ENCODE results near the gene GAL3ST2.
"Not testable (repeated sequence)": the region's sequence is repeated elsewhere in the genome, so short reads cannot be mapped to it uniquely, and the experiment has no call there.

GAL3ST2 gene

DNA sequence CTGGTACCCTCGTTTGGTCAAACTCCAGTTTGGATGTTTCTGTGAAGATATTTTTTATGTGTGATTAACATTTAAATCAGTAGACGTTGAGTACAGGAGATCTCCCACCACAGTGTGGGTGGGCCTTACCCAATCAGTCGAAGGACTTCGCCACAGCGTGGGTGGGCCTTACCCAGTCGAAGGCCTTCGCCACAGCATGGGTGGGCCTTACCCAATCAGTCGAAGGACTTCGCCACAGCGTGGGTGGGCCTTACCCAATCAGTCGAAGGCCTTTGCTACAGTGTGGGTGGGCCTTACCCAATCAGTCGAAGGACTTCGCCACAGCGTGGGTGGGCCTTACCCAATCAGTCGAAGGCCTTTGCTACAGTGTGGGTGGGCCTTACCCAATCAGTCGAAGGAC is 16.7 kb upstream of the GAL3ST2 start:
- H3K4me1 ChIP-seq (ENCODE audit: control extremely low read depth in 1 of 4, control insufficient read depth in 4 of 4, insufficient read depth in 4 of 4, low read length in 3 of 4), result peaks cover 0 to 11% (median 0%) of the 10 kb centered on the region in 4 experiments
- H3K27ac ChIP-seq (ENCODE audit: insufficient read depth in 1 of 2, low read depth in 1 of 2, low read length in 2 of 2, poor library complexity in 1 of 2, severe bottlenecking in 2 of 2); POLR2A ChIA-PET; H3K4me3 ChIP-seq (ENCODE audit: control insufficient read depth in 1 of 7, extremely low read depth in 1 of 7, insufficient read depth in 4 of 7, low read depth in 2 of 7, low read length in 6 of 7); H3K27me3 ChIP-seq (replicated peaks in 2 of 5; ENCODE audit: control insufficient read depth in 4 of 5, insufficient read depth in 5 of 5, low read length in 4 of 5); H3K9me3 ChIP-seq (ENCODE audit: control extremely low read depth in 1 of 5, control insufficient read depth in 4 of 5, insufficient read depth in 2 of 5, low read depth in 1 of 5, low read length in 4 of 5): not testable (repeated sequence)
- WGBS (ENCODE audit: insufficient coverage), result 100% methylated on average over 4 of the region's 16 CpGs
- CTCF ChIA-PET, result interaction anchor here (1.0 kb wide), 1 partner anchor 10 kb away, joined by 3 read pairs; no protein-coding TSS in a partner anchor
- peak in 1 of 3 donors; percentile 19 for DNase-seq
- H3K36me3 ChIP-seq (ENCODE audit: control insufficient read depth in 4 of 4, insufficient read depth in 4 of 4, low read length in 3 of 4), result peaks cover 3 to 43% (median 24%) of the 10 kb centered on the region in 4 experiments

DNA sequence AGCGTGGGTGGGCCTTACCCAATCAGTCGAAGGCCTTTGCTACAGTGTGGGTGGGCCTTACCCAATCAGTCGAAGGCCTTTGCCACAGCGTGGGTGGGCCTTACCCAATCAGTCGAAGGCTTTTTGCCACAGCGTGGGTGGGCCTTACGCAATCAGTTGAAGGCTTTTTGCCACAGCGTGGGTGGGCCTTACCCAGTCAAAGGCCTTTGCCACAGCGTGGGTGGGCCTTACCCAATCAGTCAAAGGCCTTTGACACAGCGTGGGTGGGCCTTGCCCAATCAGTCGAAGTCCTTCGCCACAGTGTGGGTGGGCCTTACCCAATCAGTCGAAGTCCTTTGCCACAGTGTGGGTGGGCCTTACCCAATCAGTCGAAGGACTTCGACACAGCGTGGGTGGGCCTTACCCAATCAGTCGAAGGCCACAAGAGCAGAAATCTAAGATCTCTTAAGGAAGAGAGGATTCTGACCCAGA is 16.3 kb upstream of the GAL3ST2 start:
- DNase-seq, result peak in 2 of 3 donors; percentile 69 to 70
- CTCF ChIA-PET, result no interaction called here
- H3K4me1 ChIP-seq (ENCODE audit: control extremely low read depth in 1 of 4, control insufficient read depth in 4 of 4, insufficient read depth in 4 of 4, low read length in 3 of 4), result peaks cover 0 to 11% (median 0%) of the 10 kb centered on the region in 4 experiments
- no peaks in the 10 kb centered on the region for H3K27me3 ChIP-seq (replicated peaks in 2 of 5; ENCODE audit: control insufficient read depth in 4 of 5, insufficient read depth in 5 of 5, low read length in 4 of 5)
- H3K9me3 ChIP-seq (ENCODE audit: control extremely low read depth in 1 of 5, control insufficient read depth in 4 of 5, insufficient read depth in 2 of 5, low read depth in 1 of 5, low read length in 4 of 5), result peaks cover 0 to 3% (median 0%) of the 10 kb centered on the region in 5 experiments
- H3K36me3 ChIP-seq (ENCODE audit: control insufficient read depth in 4 of 4, insufficient read depth in 4 of 4, low read length in 3 of 4), result peaks cover 3 to 42% (median 22%) of the 10 kb centered on the region in 4 experiments
- WGBS (ENCODE audit: insufficient coverage), result 99% methylated on average over 12 of the region's 17 CpGs
- no peak overlapping the region for H3K27ac ChIP-seq (ENCODE audit: insufficient read depth in 1 of 2, low read depth in 1 of 2, low read length in 2 of 2, poor library complexity in 1 of 2, severe bottlenecking in 2 of 2)
- H3K4me3 ChIP-seq (ENCODE audit: control insufficient read depth in 1 of 7, extremely low read depth in 1 of 7, insufficient read depth in 4 of 7, low read depth in 2 of 7, low read length in 6 of 7), result no peak overlapping the region
- POLR2A ChIA-PET, result no interaction called here

- H3K9me3 ChIP-seq (ENCODE audit: control extremely low read depth in 1 of 5, control insufficient read depth in 4 of 5, insufficient read depth in 2 of 5, low read depth in 1 of 5, low read length in 4 of 5), result peaks cover 0 to 3% (median 0%) of the 10 kb centered on the region in 5 experiments
- no peaks in the 10 kb centered on the region for H3K27me3 ChIP-seq (replicated peaks in 2 of 5; ENCODE audit: control insufficient read depth in 4 of 5, insufficient read depth in 5 of 5, low read length in 4 of 5)
- H3K4me1 ChIP-seq (ENCODE audit: control extremely low read depth in 1 of 4, control insufficient read depth in 4 of 4, insufficient read depth in 4 of 4, low read length in 3 of 4), result peaks cover 0 to 11% (median 0%) of the 10 kb centered on the region in 4 experiments
- CTCF ChIA-PET, result interaction anchor here (1.1 kb wide), 1 partner anchor 22 kb away, joined by 4 read pairs; no protein-coding TSS in a partner anchor
- no peak overlapping the region for H3K4me3 ChIP-seq (ENCODE audit: control insufficient read depth in 1 of 7, extremely low read depth in 1 of 7, insufficient read depth in 4 of 7, low read depth in 2 of 7, low read length in 6 of 7)
- H3K36me3 ChIP-seq (ENCODE audit: control insufficient read depth in 4 of 4, insufficient read depth in 4 of 4, low read length in 3 of 4), result peaks cover 3 to 26% (median 10%) of the 10 kb centered on the region in 4 experiments
- H3K27ac ChIP-seq (ENCODE audit: insufficient read depth in 1 of 2, low read depth in 1 of 2, low read length in 2 of 2, poor library complexity in 1 of 2, severe bottlenecking in 2 of 2), result no peak overlapping the region
- POLR2A ChIA-PET, result no interaction called here
- WGBS (ENCODE audit: insufficient coverage), result 91% methylated on average over 14 of the region's 18 CpGs
- no peak for DNase-seq
Observed at GRCh38 chr2:241762321-241762932, 14.2 kb upstream of the GAL3ST2 start.

GRCh38 chr2:241762933-241763369 is 13.7 kb upstream of the GAL3ST2 start:
- ChIA-PET POLR2A (no interaction called here), CTCF (interaction anchor here (1.1 to 1.4 kb wide), 2 partner anchors 23 to 82 kb away, joined by 3 to 4 read pairs; no protein-coding TSS in a partner anchor)
- H3K27ac ChIP-seq (ENCODE audit: insufficient read depth in 1 of 2, low read depth in 1 of 2, low read length in 2 of 2, poor library complexity in 1 of 2, severe bottlenecking in 2 of 2), result no peak overlapping the region
- no peaks in the 10 kb centered on the region for H3K27me3 ChIP-seq (replicated peaks in 2 of 5; ENCODE audit: control insufficient read depth in 4 of 5, insufficient read depth in 5 of 5, low read length in 4 of 5)
- DNase-seq, result peak in 1 of 3 donors; percentile 24
- no peak overlapping the region for H3K4me3 ChIP-seq (ENCODE audit: control insufficient read depth in 1 of 7, extremely low read depth in 1 of 7, insufficient read depth in 4 of 7, low read depth in 2 of 7, low read length in 6 of 7)
- peaks cover 3 to 27% (median 12%) of the 10 kb centered on the region in 4 experiments for H3K36me3 ChIP-seq (ENCODE audit: control insufficient read depth in 4 of 4, insufficient read depth in 4 of 4, low read length in 3 of 4)
- WGBS (ENCODE audit: insufficient coverage), result 99% methylated on average over 10 of the region's 13 CpGs
- peaks cover 0 to 3% (median 0%) of the 10 kb centered on the region in 5 experiments for H3K9me3 ChIP-seq (ENCODE audit: control extremely low read depth in 1 of 5, control insufficient read depth in 4 of 5, insufficient read depth in 2 of 5, low read depth in 1 of 5, low read length in 4 of 5)
- H3K4me1 ChIP-seq (ENCODE audit: control extremely low read depth in 1 of 4, control insufficient read depth in 4 of 4, insufficient read depth in 4 of 4, low read length in 3 of 4), result peaks cover 0 to 11% (median 0%) of the 10 kb centered on the region in 4 experiments

GRCh38 chr2:241763551-241764274 is 12.9 kb upstream of the GAL3ST2 start:
- 92% methylated on average over 17 of the region's 20 CpGs for WGBS (ENCODE audit: insufficient coverage)
- peaks cover 0 to 11% (median 0%) of the 10 kb centered on the region in 4 experiments for H3K4me1 ChIP-seq (ENCODE audit: control extremely low read depth in 1 of 4, control insufficient read depth in 4 of 4, insufficient read depth in 4 of 4, low read length in 3 of 4)
- peaks cover 0 to 3% (median 0%) of the 10 kb centered on the region in 5 experiments for H3K9me3 ChIP-seq (ENCODE audit: control extremely low read depth in 1 of 5, control insufficient read depth in 4 of 5, insufficient read depth in 2 of 5, low read depth in 1 of 5, low read length in 4 of 5)
- no peak for DNase-seq
- no peaks in the 10 kb centered on the region for H3K27me3 ChIP-seq (replicated peaks in 2 of 5; ENCODE audit: control insufficient read depth in 4 of 5, insufficient read depth in 5 of 5, low read length in 4 of 5)
- ChIA-PET POLR2A (no interaction called here), CTCF (interaction anchor here (0.7 to 1.7 kb wide), 4 partner anchors 23 to 115 kb away, joined by 3 to 7 read pairs (median 4); no protein-coding TSS in a partner anchor)
- no peak overlapping the region for H3K27ac ChIP-seq (ENCODE audit: insufficient read depth in 1 of 2, low read depth in 1 of 2, low read length in 2 of 2, poor library complexity in 1 of 2, severe bottlenecking in 2 of 2)
- H3K36me3 ChIP-seq (ENCODE audit: control insufficient read depth in 4 of 4, insufficient read depth in 4 of 4, low read length in 3 of 4), result peaks cover 3 to 26% (median 15%) of the 10 kb centered on the region in 4 experiments
- H3K4me3 ChIP-seq (ENCODE audit: control insufficient read depth in 1 of 7, extremely low read depth in 1 of 7, insufficient read depth in 4 of 7, low read depth in 2 of 7, low read length in 6 of 7), result no peak overlapping the region

- Histone ChIP-seq H3K27ac (ENCODE audit: insufficient read depth in 1 of 2, low read depth in 1 of 2, low read length in 2 of 2, poor library complexity in 1 of 2, severe bottlenecking in 2 of 2) (no peak overlapping the region), H3K27me3 (replicated peaks in 2 of 5; ENCODE audit: control insufficient read depth in 4 of 5, insufficient read depth in 5 of 5, low read length in 4 of 5) (no peaks in the 10 kb centered on the region), H3K4me3 (ENCODE audit: control insufficient read depth in 1 of 7, extremely low read depth in 1 of 7, insufficient read depth in 4 of 7, low read depth in 2 of 7, low read length in 6 of 7) (no peak overlapping the region), H3K4me1 (ENCODE audit: control extremely low read depth in 1 of 4, control insufficient read depth in 4 of 4, insufficient read depth in 4 of 4, low read length in 3 of 4) (peaks cover 0 to 11% (median 0%) of the 10 kb centered on the region in 4 experiments), H3K9me3 (ENCODE audit: control extremely low read depth in 1 of 5, control insufficient read depth in 4 of 5, insufficient read depth in 2 of 5, low read depth in 1 of 5, low read length in 4 of 5) (peaks cover 0 to 3% (median 0%) of the 10 kb centered on the region in 5 experiments), H3K36me3 (ENCODE audit: control insufficient read depth in 4 of 4, insufficient read depth in 4 of 4, low read length in 3 of 4) (peaks cover 3 to 19% (median 11%) of the 10 kb centered on the region in 4 experiments)
- 97% methylated on average over 24 of the region's 27 CpGs for WGBS (ENCODE audit: insufficient coverage)
- ChIA-PET CTCF (interaction anchor here (0.7 to 1.7 kb wide), 3 partner anchors 71 to 114 kb away, joined by 3 to 7 read pairs (median 3); no protein-coding TSS in a partner anchor), POLR2A (no interaction called here)
- DNase-seq, result no peak
Observed at GRCh38 chr2:241764275-241765241, 12.1 kb upstream of the GAL3ST2 start.

All from common myeloid progenitor, CD34-positive (primary cell).